GM19397 (cell line): ENCODE measurements around the gene TRIM45.
"Not testable (repeated sequence)": the region's sequence is repeated elsewhere in the genome, so short reads cannot be mapped to it uniquely, and the experiment has no call there.

Experiments
- ATAC-seq: cut with Tn5 transposase; IDR thresholded peaks from one replicate; pipeline ENCODE4 v1.9.1; 2021; ENCODE audit warnings: mild to moderate bottlenecking, moderate library complexity; ENCODE audit not compliant: unreplicated experiment

Gene TRIM45

GRCh38 chr1:117104986-117105385, 16.6 kb downstream of the TRIM45 start:
- no peak for ATAC-seq

GRCh38 chr1:117101858-117102257, 19.7 kb downstream of the TRIM45 start:
- ATAC-seq: not testable (repeated sequence)

GRCh38 chr1:117101334-117101733, 20.2 kb downstream of the TRIM45 start:
- no peak for ATAC-seq

GRCh38 chr1:117098287-117098890, 23.2 kb downstream of the TRIM45 start:
- no peak for ATAC-seq

- ATAC-seq: no peak
These were observed 24.1 kb downstream of the TRIM45 start for GRCh38 chr1:117097443-117097842.

- no peak for ATAC-seq
These were observed 24.6 kb downstream of the TRIM45 start for GRCh38 chr1:117096951-117097408.

- ATAC-seq: no peak
These were observed 26.5 kb downstream of the TRIM45 start for GRCh38 chr1:117094841-117095604.

- peak; percentile 74 for ATAC-seq
These were observed 27.5 kb downstream of the TRIM45 start for GRCh38 chr1:117093870-117094621.

- ATAC-seq: no peak
These were observed 28.4 kb downstream of the TRIM45 start for GRCh38 chr1:117093091-117093534.

- ATAC-seq: no peak
These were observed 29.0 kb downstream of the TRIM45 start for GRCh38 chr1:117092594-117092993.

- ATAC-seq: no peak
These were observed 31.6 kb downstream of the TRIM45 start for GRCh38 chr1:117089996-117090395.

- ATAC-seq: no peak
These were observed 33.9 kb downstream of the TRIM45 start for GRCh38 chr1:117087686-117088085.

GRCh38 chr1:117084231-117084630, 37.3 kb downstream of the TRIM45 start:
- no peak for ATAC-seq

GRCh38 chr1:117079737-117080136, 41.8 kb downstream of the TRIM45 start:
- ATAC-seq: no peak

- no peak for ATAC-seq
These were observed 44.3 kb downstream of the TRIM45 start for GRCh38 chr1:117077267-117077666.

- no peak for ATAC-seq
These were observed 44.9 kb downstream of the TRIM45 start for GRCh38 chr1:117076648-117077047.

GRCh38 chr1:117070124-117070523, 51.4 kb downstream of the TRIM45 start:
- ATAC-seq: no peak

- no peak for ATAC-seq
These were observed 52.2 kb downstream of the TRIM45 start for GRCh38 chr1:117069220-117069844.

GRCh38 chr1:117068580-117068979, 53.0 kb downstream of the TRIM45 start:
- no peak for ATAC-seq

- ATAC-seq: peak; percentile 66
These were observed 53.8 kb downstream of the TRIM45 start for GRCh38 chr1:117067533-117068370.
